Subcutaneous abdominal adipose tissue (tissue), 5 donors: Measurements from ENCODE around the gene ZNF595.
"Not testable (repeated sequence)": the region's sequence is repeated elsewhere in the genome, so short reads cannot be mapped to it uniquely, and the experiment has no call there.

ENCODE experiments used
- H3K27ac ChIP-seq: one replicate; pipeline ENCODE4 v1.7.0; 2013; ENCODE audit warnings: low read depth, mild to moderate bottlenecking, inconsistent platforms, low read length, moderate library complexity
- H3K27me3 ChIP-seq, 5 donors: one replicate each; pipeline ENCODE4 v1.7.0; 2013; ENCODE audit warnings: low read length in 5 of 5, inconsistent platforms in 1 of 5; ENCODE audit not compliant: control insufficient read depth in 5 of 5, insufficient read depth in 4 of 5
- H3K36me3 ChIP-seq, 5 donors: one replicate each; pipeline ENCODE4 v1.7.0; 2013; ENCODE audit warnings: low read length in 5 of 5; ENCODE audit not compliant: control insufficient read depth in 5 of 5, insufficient read depth in 5 of 5
- H3K4me1 ChIP-seq, 5 donors: one replicate each; pipeline ENCODE4 v1.7.0; 2013; ENCODE audit warnings: low read length in 5 of 5, mild to moderate bottlenecking in 3 of 5, moderate library complexity in 1 of 5; ENCODE audit not compliant: control insufficient read depth in 5 of 5, insufficient read depth in 5 of 5
- H3K4me3 ChIP-seq, 5 donors: one replicate each; pipeline ENCODE4 v1.7.0; 2013; ENCODE audit warnings: low read length in 5 of 5, low read depth in 1 of 5
- H3K9ac ChIP-seq, 5 donors: one replicate each; pipeline ENCODE4 v1.7.0; 2013; ENCODE audit warnings: low read length in 5 of 5, mild to moderate bottlenecking in 4 of 5, moderate library complexity in 3 of 5
- H3K9me3 ChIP-seq, 5 donors: one replicate each; pipeline ENCODE4 v1.7.0; 2013; ENCODE audit warnings: low read length in 5 of 5; ENCODE audit not compliant: control insufficient read depth in 5 of 5
- donor health status: healthy.
- donor health status: healthy.
- donor health status: healthy.
- donor health status: healthy.
- donor health status: healthy.

Gene ZNF595

GRCh38 chr4:85951-86350 lies 32.8 kb downstream of the ZNF595 start:
- Histone ChIP-seq H3K9me3 (peaks cover 77 to 95% (median 83%) of the 10 kb centered on the region in 5 donors), H3K9ac (no peak overlapping the region), H3K27ac (no peak overlapping the region), H3K4me1 (no peaks in the 10 kb centered on the region), H3K27me3 (no peaks in the 10 kb centered on the region), H3K36me3 (peaks cover 26 to 51% (median 37%) of the 10 kb centered on the region in 5 donors), H3K4me3 (peak overlapping the region; percentile 21 to 66 (median 52))

DNA sequence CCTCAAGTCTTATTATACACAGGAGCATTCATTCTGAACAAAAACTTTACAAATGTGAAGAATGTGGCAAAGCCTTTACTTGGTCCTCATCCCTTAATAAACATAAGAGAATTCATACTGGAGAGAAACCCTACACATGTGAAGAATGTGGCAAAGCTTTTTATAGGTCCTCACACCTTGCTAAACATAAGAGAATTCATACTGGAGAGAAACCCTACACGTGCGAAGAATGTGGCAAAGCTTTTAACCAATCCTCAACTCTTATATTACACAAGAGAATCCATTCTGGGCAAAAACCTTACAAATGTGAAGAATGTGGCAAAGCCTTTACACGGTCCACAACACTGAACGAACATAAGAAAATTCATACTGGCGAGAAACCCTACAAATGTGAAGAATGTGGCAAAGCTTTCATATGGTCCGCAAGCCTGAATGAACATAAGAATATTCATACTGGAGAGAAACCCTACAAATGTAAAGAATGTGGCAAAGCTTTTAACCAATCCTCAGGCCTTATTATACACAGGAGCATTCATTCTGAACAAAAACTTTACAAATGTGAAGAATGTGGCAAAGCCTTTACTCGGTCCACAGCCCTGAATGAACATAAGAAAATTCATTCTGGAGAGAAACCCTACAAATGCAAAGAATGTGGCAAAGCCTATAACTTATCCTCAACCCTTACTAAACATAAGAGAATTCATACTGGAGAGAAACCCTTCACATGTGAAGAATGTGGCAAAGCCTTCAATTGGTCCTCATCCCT lies 33.6 kb downstream of the ZNF595 start:
- Histone ChIP-seq H3K4me3 (peak overlapping the region; percentile 34 to 66 (median 52)), H3K9me3 (peaks cover 78 to 95% (median 87%) of the 10 kb centered on the region in 5 donors), H3K36me3 (peaks cover 20 to 48% (median 30%) of the 10 kb centered on the region in 5 donors)

GRCh38 chr4:98386-98785 lies 45.3 kb downstream of the ZNF595 start:
- Histone ChIP-seq H3K4me3 (peak overlapping the region in 2 of 5 donors; percentile 17 to 33), H3K27me3 (no peaks in the 10 kb centered on the region), H3K36me3 (peaks cover 0 to 3% (median 0%) of the 10 kb centered on the region in 5 donors), H3K4me1 (no peaks in the 10 kb centered on the region), H3K27ac (no peak overlapping the region), H3K9ac (no peak overlapping the region), H3K9me3 (peaks cover 60 to 96% (median 81%) of the 10 kb centered on the region in 5 donors)

More for the DNA sequence above, 33.6 kb downstream of the ZNF595 start:
- not testable (repeated sequence) for H3K9ac ChIP-seq, H3K4me1 ChIP-seq, H3K27ac ChIP-seq, H3K27me3 ChIP-seq

GRCh38 chr4:99863-100262 lies 46.7 kb downstream of the ZNF595 start:
- Histone ChIP-seq H3K4me3 (peak overlapping the region in 3 of 5 donors; percentile 36 to 54 (median 46)), H3K4me1 (no peaks in the 10 kb centered on the region), H3K27me3 (no peaks in the 10 kb centered on the region), H3K9me3 (peaks cover 50 to 85% (median 74%) of the 10 kb centered on the region in 5 donors), H3K27ac (no peak overlapping the region), H3K36me3 (no peaks in the 10 kb centered on the region), H3K9ac (no peak overlapping the region)

GRCh38 chr4:107083-107443 lies 53.9 kb downstream of the ZNF595 start:
- Histone ChIP-seq H3K9me3 (peaks cover 32 to 72% (median 68%) of the 10 kb centered on the region in 5 donors), H3K9ac (no peak overlapping the region), H3K27me3 (peaks cover 28 to 47% (median 34%) of the 10 kb centered on the region in 5 donors), H3K36me3 (no peaks in the 10 kb centered on the region), H3K4me1 (peaks cover 0 to 5% (median 0%) of the 10 kb centered on the region in 5 donors), H3K4me3 (peak overlapping the region in 3 of 5 donors; percentile 8 to 47 (median 31)), H3K27ac (no peak overlapping the region)

- peak overlapping the region in 4 of 5 donors; percentile 17 to 47 (median 28) for H3K4me3 ChIP-seq
- peaks cover 28 to 49% (median 34%) of the 10 kb centered on the region in 5 donors for H3K27me3 ChIP-seq
Observed at GRCh38 chr4:107444-108429, 54.6 kb downstream of the ZNF595 start.

DNA sequence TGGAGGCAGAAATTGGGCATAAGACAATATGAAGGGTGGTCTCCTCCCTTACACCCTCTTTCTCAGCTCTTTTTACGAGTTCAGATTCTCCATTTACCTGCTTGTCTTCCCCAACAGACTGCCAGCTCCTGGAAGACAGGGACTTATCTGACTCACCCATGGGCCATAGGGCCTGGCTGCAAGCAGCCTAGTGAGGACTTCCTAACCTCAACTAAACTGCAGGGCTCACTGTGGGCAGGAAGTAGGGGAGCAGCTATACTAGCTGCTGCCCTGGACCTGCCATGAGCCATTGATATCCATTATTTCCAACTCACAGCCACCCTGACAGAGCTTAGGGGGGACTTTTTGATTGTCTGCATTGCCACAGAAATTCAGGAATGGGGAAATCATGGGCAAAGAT lies 59.6 kb downstream of the ZNF595 start:
- peaks cover 11 to 54% (median 48%) of the 10 kb centered on the region in 5 donors for H3K9me3 ChIP-seq
- H3K27me3 ChIP-seq, result peaks cover 21 to 36% (median 29%) of the 10 kb centered on the region in 5 donors
- no peak overlapping the region for H3K4me3 ChIP-seq
- no peaks in the 10 kb centered on the region for H3K36me3 ChIP-seq
- H3K9ac ChIP-seq, result no peak overlapping the region
- peaks cover 0 to 5% (median 0%) of the 10 kb centered on the region in 5 donors for H3K4me1 ChIP-seq
- no peak overlapping the region for H3K27ac ChIP-seq

More at GRCh38 chr4:107444-108429, 54.6 kb downstream of the ZNF595 start:
- Histone ChIP-seq H3K36me3 (no peaks in the 10 kb centered on the region), H3K27ac (no peak overlapping the region), H3K9ac (no peak overlapping the region), H3K4me1 (peaks cover 0 to 5% (median 0%) of the 10 kb centered on the region in 5 donors), H3K9me3 (peaks cover 26 to 70% (median 65%) of the 10 kb centered on the region in 5 donors)

DNA sequence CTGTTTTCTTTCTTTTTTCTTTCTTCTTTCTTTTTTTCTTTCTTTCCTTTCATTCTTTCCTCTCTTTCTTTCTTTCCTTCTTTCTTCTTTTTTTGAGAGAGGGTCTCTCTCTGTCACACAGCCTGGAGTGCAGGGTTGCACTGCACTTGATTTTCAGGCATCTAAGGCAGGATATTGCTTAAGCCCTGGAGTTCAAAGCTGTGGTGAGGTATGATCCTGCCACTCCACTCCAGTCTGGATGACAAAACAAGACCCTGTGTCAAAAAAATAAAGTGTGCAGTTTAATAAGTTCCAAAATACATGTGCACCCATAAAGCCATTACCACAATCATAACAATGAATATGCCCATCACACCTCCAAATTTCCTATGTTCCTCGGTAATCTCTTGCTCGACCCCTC lies 60.6 kb downstream of the ZNF595 start:
- Histone ChIP-seq H3K27me3 (peaks cover 11 to 26% (median 19%) of the 10 kb centered on the region in 5 donors), H3K4me1 (no peaks in the 10 kb centered on the region), H3K4me3 (no peak overlapping the region), H3K27ac (no peak overlapping the region), H3K36me3 (no peaks in the 10 kb centered on the region), H3K9ac (no peak overlapping the region), H3K9me3 (peaks cover 6 to 46% (median 39%) of the 10 kb centered on the region in 5 donors)

- H3K4me3 ChIP-seq, result no peak overlapping the region
- no peak overlapping the region for H3K27ac ChIP-seq
- no peak overlapping the region for H3K9ac ChIP-seq
- H3K36me3 ChIP-seq, result no peaks in the 10 kb centered on the region
- no peaks in the 10 kb centered on the region for H3K4me1 ChIP-seq
- peaks cover 7 to 22% (median 15%) of the 10 kb centered on the region in 5 donors for H3K27me3 ChIP-seq
- H3K9me3 ChIP-seq, result peaks cover 6 to 42% (median 35%) of the 10 kb centered on the region in 5 donors
Observed at GRCh38 chr4:114149-114548, 61.0 kb downstream of the ZNF595 start.
